Testis (tissue), 2 donors: ENCODE measurements around the gene MROH8.

Source experiments
- POLR2A ChIP-seq: fragments of 450-650 bp; IDR thresholded peaks from one replicate; pipeline ENCODE4 v1.6.1; 2017; ENCODE audit warnings: antibody characterized with exemption, mild to moderate bottlenecking, moderate library complexity
- TF ChIP-seq, protein P1 (sequence below), 3 experiments: fragments of 450-650 bp in 2 of 3; fragments of 200-600 bp in 1 of 3; sonication (generic) in 1 of 3; IDR thresholded peaks; one replicate each; pipeline ENCODE4 v1.5.1; 2016 to 2019; ENCODE audit warnings: antibody characterized with exemption in 3 of 3, mild to moderate bottlenecking in 2 of 3, moderate library complexity in 1 of 3

- TF ChIP-seq, protein P1, sequence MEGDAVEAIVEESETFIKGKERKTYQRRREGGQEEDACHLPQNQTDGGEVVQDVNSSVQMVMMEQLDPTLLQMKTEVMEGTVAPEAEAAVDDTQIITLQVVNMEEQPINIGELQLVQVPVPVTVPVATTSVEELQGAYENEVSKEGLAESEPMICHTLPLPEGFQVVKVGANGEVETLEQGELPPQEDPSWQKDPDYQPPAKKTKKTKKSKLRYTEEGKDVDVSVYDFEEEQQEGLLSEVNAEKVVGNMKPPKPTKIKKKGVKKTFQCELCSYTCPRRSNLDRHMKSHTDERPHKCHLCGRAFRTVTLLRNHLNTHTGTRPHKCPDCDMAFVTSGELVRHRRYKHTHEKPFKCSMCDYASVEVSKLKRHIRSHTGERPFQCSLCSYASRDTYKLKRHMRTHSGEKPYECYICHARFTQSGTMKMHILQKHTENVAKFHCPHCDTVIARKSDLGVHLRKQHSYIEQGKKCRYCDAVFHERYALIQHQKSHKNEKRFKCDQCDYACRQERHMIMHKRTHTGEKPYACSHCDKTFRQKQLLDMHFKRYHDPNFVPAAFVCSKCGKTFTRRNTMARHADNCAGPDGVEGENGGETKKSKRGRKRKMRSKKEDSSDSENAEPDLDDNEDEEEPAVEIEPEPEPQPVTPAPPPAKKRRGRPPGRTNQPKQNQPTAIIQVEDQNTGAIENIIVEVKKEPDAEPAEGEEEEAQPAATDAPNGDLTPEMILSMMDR (IDR thresholded peaks at IDR 0.05) = no peak
- no peak for TF ChIP-seq POLR2A
Measured at GRCh38 chr20:37163832-37164554, 15.4 kb downstream of the MROH8 start.
